Measurements from ENCODE around the gene MLLT3.

Gene MLLT3

GRCh38 chr9:20518737-20519136 lies 103.6 kb downstream of the MLLT3 start:
- no peak for DNase-seq (ENCODE audit: low read depth in 2 of 2, low spot score in 1 of 2)

GRCh38 chr9:20513126-20513913 lies 109.0 kb downstream of the MLLT3 start:
- no peak for DNase-seq (ENCODE audit: low read depth in 2 of 2, low spot score in 1 of 2)

GRCh38 chr9:20512636-20513035 lies 109.7 kb downstream of the MLLT3 start:
- no peak for DNase-seq (ENCODE audit: low read depth in 2 of 2, low spot score in 1 of 2)

- DNase-seq (ENCODE audit: low read depth in 2 of 2, low spot score in 1 of 2): no peak
These were observed 110.2 kb downstream of the MLLT3 start for GRCh38 chr9:20512106-20512505.

- no peak for DNase-seq (ENCODE audit: low read depth in 2 of 2, low spot score in 1 of 2)
These were observed 110.6 kb downstream of the MLLT3 start for GRCh38 chr9:20511686-20512085.

- DNase-seq (ENCODE audit: low read depth in 2 of 2, low spot score in 1 of 2): no peak
These were observed 112.8 kb downstream of the MLLT3 start for GRCh38 chr9:20509466-20509865.

- no peak for DNase-seq (ENCODE audit: low read depth in 2 of 2, low spot score in 1 of 2)
These were observed 114.1 kb downstream of the MLLT3 start for GRCh38 chr9:20508242-20508641.

- DNase-seq (ENCODE audit: low read depth in 2 of 2, low spot score in 1 of 2): no peak
These were observed 114.9 kb downstream of the MLLT3 start for GRCh38 chr9:20507431-20507830.

GRCh38 chr9:20506099-20506900 lies 116.0 kb downstream of the MLLT3 start:
- no peak for DNase-seq (ENCODE audit: low read depth in 2 of 2, low spot score in 1 of 2)

GRCh38 chr9:20505574-20505973 lies 116.7 kb downstream of the MLLT3 start:
- DNase-seq (ENCODE audit: low read depth in 2 of 2, low spot score in 1 of 2): no peak

- DNase-seq (ENCODE audit: low read depth in 2 of 2, low spot score in 1 of 2): no peak
These were observed 117.4 kb downstream of the MLLT3 start for GRCh38 chr9:20504930-20505329.

- no peak for DNase-seq (ENCODE audit: low read depth in 2 of 2, low spot score in 1 of 2)
These were observed 122.2 kb downstream of the MLLT3 start for GRCh38 chr9:20500101-20500500.

- no peak for DNase-seq (ENCODE audit: low read depth in 2 of 2, low spot score in 1 of 2)
These were observed 123.3 kb downstream of the MLLT3 start for GRCh38 chr9:20499013-20499412.

GRCh38 chr9:20496328-20496727 lies 126.0 kb downstream of the MLLT3 start:
- DNase-seq (ENCODE audit: low read depth in 2 of 2, low spot score in 1 of 2): no peak

- DNase-seq (ENCODE audit: low read depth in 2 of 2, low spot score in 1 of 2): no peak
These were observed 127.2 kb downstream of the MLLT3 start for GRCh38 chr9:20495098-20495497.

- no peak for DNase-seq (ENCODE audit: low read depth in 2 of 2, low spot score in 1 of 2)
These were observed 128.3 kb downstream of the MLLT3 start for GRCh38 chr9:20494035-20494434.

GRCh38 chr9:20492772-20493171 lies 129.5 kb downstream of the MLLT3 start:
- no peak for DNase-seq (ENCODE audit: low read depth in 2 of 2, low spot score in 1 of 2)

GRCh38 chr9:20491612-20492011 lies 130.7 kb downstream of the MLLT3 start:
- DNase-seq (ENCODE audit: low read depth in 2 of 2, low spot score in 1 of 2): no peak

- DNase-seq (ENCODE audit: low read depth in 2 of 2, low spot score in 1 of 2): no peak
These were observed 132.0 kb downstream of the MLLT3 start for GRCh38 chr9:20490246-20490834.

- DNase-seq (ENCODE audit: low read depth in 2 of 2, low spot score in 1 of 2): no peak
These were observed 133.6 kb downstream of the MLLT3 start for GRCh38 chr9:20488691-20489090.

GRCh38 chr9:20486552-20486951 lies 135.7 kb downstream of the MLLT3 start:
- no peak for DNase-seq (ENCODE audit: low read depth in 2 of 2, low spot score in 1 of 2)

- DNase-seq (ENCODE audit: low read depth in 2 of 2, low spot score in 1 of 2): no peak
These were observed 140.9 kb downstream of the MLLT3 start for GRCh38 chr9:20481437-20481836.

All from stimulated activated CD8-positive, alpha-beta memory T cell treated with anti-CD3 and anti-CD28 coated beads, Interleukin-4, amount 100 ng/mL, for 4 hours (primary cell).